Coronary artery (tissue), 2 donors: Measurements from ENCODE around the gene AHCY.
A peak's percentile ranks its signal among the peaks of the same experiment; 100 is the strongest.

Source experiments
- DNase-seq: peaks from one replicate; pipeline ENCODE4 v3.0.0-alpha.2; 2017; ENCODE audit warnings: low spot score
- H3K27ac ChIP-seq, 2 donors: fragments of 200-600 bp; sonication (generic); one replicate each; pipeline ENCODE4 v1.5.1; 2016 to 2019
- H3K4me3 ChIP-seq: fragments of 200-600 bp; sonication (generic); 2 replicates; pipeline ENCODE4 v1.5.1; 2016; ENCODE audit warnings: mild to moderate bottlenecking, moderate library complexity
- TF ChIP-seq, protein P1 (sequence below): fragments of 200-600 bp; sonication (generic); IDR thresholded peaks from one replicate; pipeline ENCODE4 v1.5.1; 2019; ENCODE audit warnings: antibody characterized with exemption

Gene AHCY

DNA sequence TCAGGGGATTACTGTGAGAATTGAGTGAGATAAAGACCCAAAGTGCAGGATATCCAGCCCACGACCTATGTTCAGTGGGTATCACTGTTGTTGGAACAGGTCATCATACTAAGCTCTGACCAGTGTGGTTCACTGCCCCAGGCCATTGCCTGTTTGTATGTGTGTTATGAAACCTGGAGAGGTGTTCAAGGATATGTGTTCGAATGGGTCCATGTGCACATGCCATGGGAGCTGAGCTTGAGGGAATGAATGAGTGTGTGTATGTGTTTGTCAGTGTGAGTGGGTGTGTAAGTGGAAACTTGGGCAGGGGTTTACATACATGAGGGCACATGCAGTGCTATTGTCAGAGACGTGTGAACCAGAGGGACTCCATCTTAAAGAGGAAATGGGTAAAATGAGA lies 17.7 kb upstream of the AHCY start:
- TF ChIP-seq, protein P1, sequence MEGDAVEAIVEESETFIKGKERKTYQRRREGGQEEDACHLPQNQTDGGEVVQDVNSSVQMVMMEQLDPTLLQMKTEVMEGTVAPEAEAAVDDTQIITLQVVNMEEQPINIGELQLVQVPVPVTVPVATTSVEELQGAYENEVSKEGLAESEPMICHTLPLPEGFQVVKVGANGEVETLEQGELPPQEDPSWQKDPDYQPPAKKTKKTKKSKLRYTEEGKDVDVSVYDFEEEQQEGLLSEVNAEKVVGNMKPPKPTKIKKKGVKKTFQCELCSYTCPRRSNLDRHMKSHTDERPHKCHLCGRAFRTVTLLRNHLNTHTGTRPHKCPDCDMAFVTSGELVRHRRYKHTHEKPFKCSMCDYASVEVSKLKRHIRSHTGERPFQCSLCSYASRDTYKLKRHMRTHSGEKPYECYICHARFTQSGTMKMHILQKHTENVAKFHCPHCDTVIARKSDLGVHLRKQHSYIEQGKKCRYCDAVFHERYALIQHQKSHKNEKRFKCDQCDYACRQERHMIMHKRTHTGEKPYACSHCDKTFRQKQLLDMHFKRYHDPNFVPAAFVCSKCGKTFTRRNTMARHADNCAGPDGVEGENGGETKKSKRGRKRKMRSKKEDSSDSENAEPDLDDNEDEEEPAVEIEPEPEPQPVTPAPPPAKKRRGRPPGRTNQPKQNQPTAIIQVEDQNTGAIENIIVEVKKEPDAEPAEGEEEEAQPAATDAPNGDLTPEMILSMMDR: no peak
- DNase-seq: no peak
- no peak overlapping the region for H3K4me3 ChIP-seq
- no peak overlapping the region for H3K27ac ChIP-seq

GRCh38 chr20:34318609-34319443 lies 15.7 kb upstream of the AHCY start:
- TF ChIP-seq, protein P1: no peak
- no peak for DNase-seq
- H3K27ac ChIP-seq: no peak overlapping the region
- H3K4me3 ChIP-seq: no peak overlapping the region

DNA sequence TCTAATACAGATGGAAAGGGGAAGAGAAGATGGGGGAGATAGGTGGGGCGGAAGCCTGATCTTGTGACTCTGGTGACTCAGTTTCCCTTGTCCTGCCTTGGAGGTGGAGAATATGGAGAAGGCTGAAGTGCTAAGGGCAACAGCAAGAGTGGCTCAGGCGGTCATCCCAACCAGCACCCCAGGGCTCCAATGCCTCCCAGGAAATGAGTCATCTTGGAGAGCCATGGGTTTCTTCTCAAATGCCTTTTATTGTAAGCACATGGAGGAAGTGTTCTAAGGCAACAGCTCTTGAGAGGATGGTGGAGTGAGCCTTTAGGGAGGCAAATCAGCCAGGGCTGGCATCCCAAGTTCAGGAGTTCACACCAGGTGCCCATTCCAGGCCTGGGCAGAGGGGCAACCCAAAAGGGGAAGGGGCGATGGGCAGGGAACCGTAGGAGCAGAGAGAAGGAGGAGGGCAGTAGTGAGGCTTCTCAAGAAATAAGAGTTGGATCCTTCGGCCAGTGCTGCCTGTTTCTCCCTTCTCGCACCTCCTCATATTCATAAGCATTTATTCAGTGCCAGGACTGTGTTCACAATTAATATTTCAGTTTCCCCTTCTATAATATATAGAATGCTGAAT lies 13.2 kb upstream of the AHCY start:
- TF ChIP-seq, protein P1: no peak
- H3K27ac ChIP-seq: no peak overlapping the region
- no peak overlapping the region for H3K4me3 ChIP-seq
- no peak for DNase-seq

GRCh38 chr20:34315236-34315635 lies 12.1 kb upstream of the AHCY start:
- H3K27ac ChIP-seq: no peak overlapping the region
- DNase-seq: no peak
- no peak overlapping the region for H3K4me3 ChIP-seq
- TF ChIP-seq, protein P1: no peak

DNA sequence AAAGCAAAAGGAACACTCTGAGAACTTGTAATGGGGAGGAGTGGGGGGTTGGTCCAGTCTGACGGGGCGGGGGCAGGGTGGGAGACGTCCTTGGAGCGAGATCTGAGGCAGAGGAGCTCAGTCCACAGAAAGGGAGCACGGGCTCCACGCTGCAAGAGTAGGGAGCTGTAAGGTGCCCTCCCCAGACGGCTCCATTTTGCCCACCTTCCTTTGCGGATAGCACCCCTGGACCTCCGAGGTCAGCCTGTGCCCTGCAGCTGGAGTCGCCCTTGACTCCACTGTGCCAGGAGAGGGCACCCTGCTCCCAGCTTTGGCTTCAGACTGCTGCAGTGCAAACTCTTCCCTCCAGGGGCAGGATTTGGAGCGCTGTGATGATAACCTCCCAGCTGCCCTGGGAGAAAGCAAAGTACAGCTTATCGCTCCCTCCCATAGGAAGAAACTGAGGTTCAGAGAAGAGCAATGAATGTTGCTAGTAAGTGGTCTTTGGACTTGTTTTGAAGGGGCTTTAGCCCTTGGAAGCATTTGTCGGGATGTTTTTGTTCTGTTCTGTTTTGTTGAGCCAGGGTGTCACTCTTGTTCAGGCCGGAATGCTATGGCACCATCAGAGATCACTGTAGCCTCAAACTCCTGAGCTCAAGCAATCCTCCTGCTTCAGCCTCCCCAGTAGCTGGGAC lies 9.5 kb upstream of the AHCY start:
- Histone ChIP-seq H3K4me3 (peak overlapping the region; percentile 53), H3K27ac (no peak overlapping the region)
- TF ChIP-seq, protein P1: peak; percentile 94
- DNase-seq: peak; percentile 80

- TF ChIP-seq, protein P1: no peak
- DNase-seq: no peak
- no peak overlapping the region for H3K27ac ChIP-seq
- peak overlapping the region; percentile 53 for H3K4me3 ChIP-seq
Measured at GRCh38 chr20:34312024-34312460, 8.9 kb upstream of the AHCY start.
